ENCODE results near the gene URB1.
"Not testable (repeated sequence)": the region's sequence is repeated elsewhere in the genome, so short reads cannot be mapped to it uniquely, and the experiment has no call there.

URB1 gene

GRCh38 chr21:32412162-32413014 is 19.6 kb upstream of the URB1 start, which contains the start of gene EVA1C:
TSS of gene EVA1C (plus strand) at chr21:32412706. CDS start at chr21:32412854, 148 bp downstream.
- DNase-seq (ENCODE audit: low spot score): no peak

DNA sequence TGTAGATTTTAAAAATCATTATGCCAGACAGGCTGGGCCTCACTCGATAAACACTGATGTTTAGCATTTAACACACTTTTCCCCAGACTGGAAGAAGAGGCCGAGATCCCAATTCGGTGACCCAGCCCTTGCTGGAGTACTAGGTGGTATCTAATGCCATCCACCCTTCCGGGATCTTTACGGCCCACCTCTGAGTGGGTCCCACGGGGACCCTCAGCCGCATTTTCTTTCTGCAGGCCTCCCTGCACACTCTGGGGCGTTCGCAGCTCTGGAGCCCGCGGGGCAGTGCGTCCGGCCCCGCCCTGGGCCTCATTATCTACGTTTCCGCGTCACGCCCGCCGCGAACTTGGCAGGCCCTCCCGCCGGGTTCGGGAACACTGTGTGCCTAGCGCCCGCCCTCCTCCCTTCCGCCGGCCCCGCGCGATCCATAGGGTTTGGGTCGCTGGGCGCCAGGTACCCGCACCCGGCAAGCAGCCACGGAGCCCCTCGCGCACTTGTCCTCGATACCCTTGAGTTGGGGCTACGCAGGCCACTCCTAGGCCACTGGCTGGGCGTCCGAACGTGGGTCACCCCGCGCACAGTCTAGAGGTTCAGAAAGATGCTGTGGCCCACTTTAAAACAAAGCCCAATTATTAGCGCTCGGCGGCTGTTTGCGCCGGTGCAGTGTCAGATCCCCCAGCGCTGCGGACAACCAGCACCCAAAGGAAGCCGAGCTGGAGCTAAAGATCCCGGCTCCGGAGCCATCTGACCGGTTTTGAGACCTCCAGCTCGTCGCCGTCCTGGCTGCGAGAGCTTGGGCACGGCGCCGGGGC is 18.7 kb upstream of the URB1 start:
- peak; percentile 45 for DNase-seq (ENCODE audit: low spot score)

DNA sequence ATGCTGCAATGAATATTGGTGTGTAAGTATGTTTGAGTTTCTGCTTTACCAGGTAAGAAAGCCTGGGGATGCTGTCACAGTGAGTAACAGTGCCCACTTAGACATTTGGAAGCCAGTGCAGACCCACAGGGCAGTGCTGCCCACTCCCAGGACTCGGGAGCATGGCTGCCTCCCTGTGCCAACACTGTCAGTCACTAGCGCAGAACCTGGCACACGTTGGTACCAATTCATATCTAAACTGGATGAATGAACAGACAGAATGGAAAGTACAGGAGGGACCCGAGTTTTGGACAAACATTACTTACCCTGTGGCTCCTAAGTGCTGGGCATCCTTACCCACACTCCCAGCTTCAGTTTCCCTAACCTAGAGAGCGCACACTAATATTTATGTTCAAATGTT is 18.1 kb upstream of the URB1 start:
- DNase-seq (ENCODE audit: low spot score): no peak

DNA sequence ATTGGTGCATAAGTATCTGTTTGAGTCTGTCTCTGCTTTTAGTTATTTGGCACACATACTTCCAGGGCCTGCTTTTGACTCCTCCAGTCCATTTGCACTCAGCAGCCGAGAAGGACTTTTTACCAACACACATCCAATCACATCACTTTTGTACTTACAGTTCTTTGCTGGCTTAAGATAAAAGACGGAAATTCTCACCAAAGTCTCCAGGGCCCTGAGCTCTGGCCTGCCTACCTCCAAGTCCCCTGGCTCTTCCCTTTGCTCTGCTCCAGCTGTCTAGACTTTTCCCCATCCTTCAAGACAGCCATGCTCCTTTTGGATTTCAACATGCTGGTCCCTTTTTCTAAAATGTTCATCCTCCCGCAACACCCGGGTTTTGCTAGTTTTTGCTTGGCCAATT is 17.5 kb upstream of the URB1 start:
- no peak for DNase-seq (ENCODE audit: low spot score)

DNA sequence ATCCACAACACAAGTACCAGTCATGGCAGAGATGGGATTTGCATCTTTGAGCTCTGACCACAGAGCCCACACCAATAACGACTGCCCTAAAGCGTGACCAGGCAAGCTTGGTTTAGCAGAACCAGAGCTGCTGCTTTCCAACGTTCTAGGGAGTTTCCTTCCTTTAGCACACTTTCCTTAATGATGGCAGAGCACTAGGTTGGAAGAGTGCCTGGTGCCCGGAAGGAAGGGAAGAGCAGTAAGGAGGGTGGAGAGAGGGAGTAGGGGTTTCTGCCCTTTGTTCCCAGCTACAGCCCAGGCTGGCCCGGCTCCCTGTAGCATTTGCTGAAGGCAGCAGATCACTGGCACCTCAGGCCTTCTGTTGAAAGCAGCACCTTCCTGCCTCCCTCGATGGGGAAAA is 13.6 kb upstream of the URB1 start:
- no peak for DNase-seq (ENCODE audit: low spot score)

DNA sequence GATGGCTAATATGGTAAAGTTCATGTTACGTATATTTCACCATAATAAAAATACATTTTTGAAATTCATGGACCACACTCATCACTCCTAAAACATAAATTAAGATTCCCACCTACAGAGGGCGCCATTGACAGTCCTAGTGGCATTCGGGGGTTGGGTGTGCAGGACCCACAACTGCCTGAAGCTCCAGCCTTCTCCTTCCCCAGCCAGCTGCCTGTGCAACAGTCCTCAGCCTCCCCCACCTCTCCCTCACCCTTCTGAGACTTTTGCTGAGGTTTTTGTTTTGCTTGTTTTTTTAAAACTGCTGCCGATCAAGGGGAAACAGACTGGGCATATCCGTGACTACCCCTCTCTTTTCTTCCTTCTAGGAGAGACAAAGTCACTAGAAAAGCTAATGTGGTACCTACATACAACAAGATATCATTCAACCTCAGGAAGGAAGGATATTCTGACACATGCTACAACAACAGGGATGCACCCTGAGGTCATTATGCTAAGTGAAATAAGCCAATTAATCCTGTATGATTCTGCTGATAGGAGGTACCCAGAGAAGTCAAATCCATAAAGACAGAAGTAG is 10.5 kb upstream of the URB1 start:
- DNase-seq (ENCODE audit: low spot score): peak; percentile 73

DNA sequence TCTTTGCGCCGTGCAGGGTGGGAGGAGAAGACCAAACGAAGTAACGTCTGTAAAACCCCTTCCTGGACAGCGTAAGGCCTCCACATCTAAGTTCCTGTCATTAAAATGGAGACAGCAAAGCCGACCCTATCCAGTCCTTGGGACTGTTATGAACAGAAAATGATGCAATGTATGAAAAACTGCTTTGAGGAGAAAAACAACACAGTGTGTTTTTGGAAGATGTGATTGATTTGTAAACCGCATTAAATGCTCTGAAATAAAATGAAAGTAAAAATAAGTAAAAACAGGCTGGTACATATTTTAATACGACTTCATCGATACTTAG is 827 bp upstream of the URB1 start:
- DNase-seq (ENCODE audit: low spot score): no peak

DNA sequence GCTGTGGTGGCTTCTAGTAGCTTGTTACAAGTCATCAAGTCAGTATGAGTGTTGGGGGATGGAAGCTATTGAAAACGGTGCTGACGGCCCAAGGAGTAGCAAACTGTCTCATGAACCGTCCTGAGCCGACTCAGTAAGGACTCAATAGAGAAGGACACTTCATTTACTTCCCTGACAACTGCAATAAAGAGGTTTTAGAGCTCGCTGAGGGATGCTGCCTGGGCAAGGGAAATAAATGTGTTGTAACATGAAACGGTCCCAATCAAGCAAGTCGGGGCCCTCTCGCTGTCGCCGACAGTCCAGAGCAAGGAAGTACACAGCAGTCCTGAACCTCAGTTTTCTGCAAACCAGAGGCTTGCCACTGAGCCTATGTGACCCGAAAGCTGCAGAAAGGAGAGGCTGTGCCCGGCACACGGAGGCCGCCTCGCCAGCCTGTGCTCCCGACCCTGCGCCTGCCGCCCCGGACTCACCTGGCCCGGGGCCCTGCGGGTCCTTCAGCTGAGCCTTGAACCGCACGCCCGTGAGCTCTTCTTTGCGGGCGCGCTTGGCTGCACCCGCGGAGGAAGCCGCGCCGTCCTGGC is 423 bp downstream of the URB1 start:
- DNase-seq (ENCODE audit: low spot score): no peak

DNA sequence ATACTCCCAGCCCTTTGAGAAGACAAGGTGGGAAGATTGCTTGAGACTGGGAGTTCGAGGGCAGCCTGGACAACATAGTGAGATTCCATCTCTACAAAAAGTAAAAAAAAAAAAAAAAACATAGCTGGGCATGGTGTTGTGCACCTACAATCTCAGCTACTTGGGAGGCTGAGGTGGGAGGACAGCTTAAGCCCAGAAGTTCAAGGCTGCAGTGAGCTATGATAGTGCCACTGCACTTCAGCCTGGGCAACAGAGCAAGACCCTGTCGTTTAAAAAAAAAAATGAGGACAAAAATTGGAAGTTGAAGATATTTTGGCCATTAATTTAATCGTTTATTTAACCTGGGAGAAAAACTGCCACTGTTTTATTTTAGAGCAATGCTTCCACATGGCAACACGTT is 1.1 kb downstream of the URB1 start:
- no peak for DNase-seq (ENCODE audit: low spot score)

DNA sequence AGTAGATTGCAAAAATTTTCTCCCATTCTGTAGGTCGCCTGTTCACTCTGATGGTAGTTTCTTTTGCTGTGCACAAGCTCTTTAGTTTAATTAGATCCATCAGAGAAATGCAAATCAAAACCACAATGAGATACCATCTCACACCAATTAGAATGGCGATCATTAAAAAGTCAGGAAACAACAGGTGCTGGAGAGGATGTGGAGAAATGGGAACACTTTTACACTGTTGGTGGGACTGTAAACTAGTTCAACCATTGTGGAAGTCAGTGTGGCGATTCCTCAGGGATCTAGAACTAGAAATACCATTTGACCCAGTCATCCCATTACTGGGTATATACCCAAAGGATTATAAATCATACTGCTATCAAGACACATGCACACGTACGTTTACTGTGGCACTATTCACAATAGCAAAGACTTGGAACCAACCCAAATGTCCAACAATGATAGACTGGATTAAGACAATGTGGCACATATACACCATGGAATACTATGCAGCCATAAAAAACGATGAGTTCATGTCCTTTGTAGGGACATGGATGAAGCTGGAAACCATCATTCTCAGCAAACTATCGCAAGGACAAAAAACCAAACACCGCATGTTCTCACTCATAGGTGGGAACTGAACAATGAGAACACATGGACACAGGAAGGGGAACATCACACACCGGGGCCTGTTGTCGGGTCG is 2.1 kb downstream of the URB1 start:
- not testable (repeated sequence) for DNase-seq (ENCODE audit: low spot score)

DNA sequence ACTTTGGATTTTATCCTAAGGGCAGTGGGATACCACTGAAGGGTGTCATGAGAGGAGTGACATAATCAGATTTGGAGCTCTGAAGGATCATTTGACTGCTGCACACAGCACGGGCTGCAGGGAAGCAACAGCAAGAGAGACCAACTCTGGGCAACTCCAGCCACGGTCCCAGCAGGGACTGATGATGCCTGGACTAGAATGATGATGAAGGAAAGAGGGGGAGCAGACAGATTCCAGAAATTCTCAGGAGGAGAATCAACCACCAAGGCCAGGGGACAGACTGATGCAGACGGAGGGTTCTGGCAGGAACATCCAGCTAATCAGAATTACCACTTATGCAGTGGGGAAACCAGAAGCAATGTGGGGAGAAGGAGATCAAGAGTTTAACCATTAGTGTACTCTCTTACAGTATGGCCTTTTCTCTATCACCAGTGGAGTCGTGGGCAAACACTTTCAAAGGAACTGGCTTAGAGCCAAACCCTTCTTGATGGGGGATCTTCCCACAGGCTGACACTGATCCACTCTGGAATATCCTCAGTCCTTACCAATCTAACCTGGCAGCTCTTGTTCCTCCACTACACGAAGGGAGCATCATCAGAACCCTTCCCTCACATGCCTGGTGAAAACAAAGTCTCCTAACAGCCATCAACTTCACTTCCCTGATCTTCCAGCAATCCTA is 3.3 kb downstream of the URB1 start:
- peak; percentile 64 for DNase-seq (ENCODE audit: low spot score)

DNA sequence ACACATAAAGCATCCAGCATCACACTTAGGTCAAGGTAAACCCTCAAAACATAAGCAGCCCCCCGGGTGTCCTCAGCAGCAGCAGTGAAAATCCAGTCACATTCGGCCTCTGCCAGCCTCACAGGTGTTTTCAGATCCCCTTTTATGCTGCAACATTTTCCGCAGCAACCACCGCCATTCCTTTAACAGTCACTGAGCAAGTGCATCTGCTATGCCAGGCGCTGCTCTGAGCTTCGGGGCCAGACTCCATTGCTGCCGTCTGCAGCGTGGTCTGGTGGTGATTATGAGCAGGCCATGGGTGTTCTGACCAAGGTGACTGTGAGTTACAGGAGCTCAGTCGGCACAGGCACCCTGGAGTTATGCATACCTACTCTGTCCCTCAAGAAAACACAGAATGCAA is 4.5 kb downstream of the URB1 start:
- no peak for DNase-seq (ENCODE audit: low spot score)

- no peak for DNase-seq (ENCODE audit: low spot score)
These were observed 5.7 kb downstream of the URB1 start for GRCh38 chr21:32387151-32387550.

DNA sequence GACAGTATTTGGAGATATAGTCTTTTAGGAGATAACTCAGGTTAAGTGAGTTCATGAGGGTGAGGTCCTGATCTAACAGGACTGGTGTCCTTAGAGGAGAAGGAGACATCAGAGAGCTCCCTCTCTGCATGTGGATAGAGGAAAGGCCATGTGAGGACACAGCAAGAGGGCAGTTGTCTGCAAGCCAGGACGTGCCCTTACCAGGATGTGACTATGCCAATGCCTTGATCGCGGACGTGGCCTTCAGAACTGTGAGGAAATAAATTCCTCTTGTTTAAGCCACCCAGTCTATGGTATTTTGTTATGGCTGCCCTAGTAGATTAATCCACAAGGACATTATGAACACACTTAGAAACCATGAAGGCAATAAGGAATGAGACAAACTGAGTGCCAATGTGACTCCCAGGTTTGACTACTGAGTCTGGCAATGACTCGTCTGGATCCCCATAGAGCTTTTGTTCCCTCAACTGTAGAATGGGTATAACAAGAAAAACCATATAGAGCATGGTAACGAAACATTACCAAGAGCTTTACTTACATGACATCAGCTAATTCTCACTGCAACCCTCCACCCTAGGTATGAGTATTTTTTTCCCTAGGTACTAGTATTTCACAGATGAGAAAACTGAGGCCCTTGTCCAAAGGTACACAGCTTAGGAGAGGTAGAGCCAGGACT is 6.5 kb downstream of the URB1 start:
- DNase-seq (ENCODE audit: low spot score): no peak

- DNase-seq (ENCODE audit: low spot score): no peak
These were observed 9.0 kb downstream of the URB1 start for GRCh38 chr21:32383812-32384211.

GRCh38 chr21:32382108-32382644 is 10.6 kb downstream of the URB1 start:
- peak; percentile 56 for DNase-seq (ENCODE audit: low spot score)

DNA sequence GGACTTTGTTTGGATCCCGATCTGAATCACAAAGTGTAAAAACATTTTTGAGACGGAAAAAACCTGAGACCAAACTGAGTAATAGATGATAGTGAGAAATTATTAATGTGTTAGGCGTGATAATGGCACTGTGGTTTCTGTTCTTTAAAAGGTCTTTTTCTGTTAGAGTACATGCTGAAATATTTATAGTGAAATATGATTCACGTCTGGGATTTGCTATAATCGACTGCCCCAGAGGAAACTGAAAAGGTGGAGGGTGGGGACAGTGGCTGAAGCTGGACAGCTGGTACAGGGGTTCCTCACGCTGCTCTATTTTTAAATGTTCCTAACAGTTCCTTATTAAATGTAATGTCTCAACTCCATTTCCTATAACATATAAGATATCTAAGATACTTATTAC is 11.2 kb downstream of the URB1 start:
- DNase-seq (ENCODE audit: low spot score): no peak

GRCh38 chr21:32380940-32381339 is 11.9 kb downstream of the URB1 start:
- no peak for DNase-seq (ENCODE audit: low spot score)

GRCh38 chr21:32378956-32379355 is 13.9 kb downstream of the URB1 start:
- no peak for DNase-seq (ENCODE audit: low spot score)

DNA sequence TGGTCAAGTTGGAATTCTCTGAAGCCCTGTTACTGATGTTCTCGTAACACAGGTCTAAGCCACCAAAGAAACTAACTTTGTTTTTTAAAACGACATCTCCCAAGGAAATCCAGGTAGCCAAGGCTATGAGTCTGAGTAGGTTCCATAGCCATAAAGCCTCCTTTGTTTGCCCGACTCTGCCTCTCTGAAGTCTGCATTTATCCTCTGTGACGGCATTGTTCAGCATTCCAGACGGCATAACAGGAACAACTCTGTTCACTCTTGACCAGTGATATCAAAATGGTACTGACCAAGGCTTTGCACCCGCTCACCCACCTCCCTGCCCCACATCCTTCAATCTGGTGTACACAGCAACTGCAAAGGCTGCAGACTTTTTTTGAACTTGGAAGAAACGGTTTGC is 14.8 kb downstream of the URB1 start:
- no peak for DNase-seq (ENCODE audit: low spot score)

GRCh38 chr21:32377506-32377905 is 15.3 kb downstream of the URB1 start:
- DNase-seq (ENCODE audit: low spot score): no peak

Measured in hepatic stellate cell (primary cell).